ENCODE results near the gene UGT2B15.
"Not testable (repeated sequence)": the region's sequence is repeated elsewhere in the genome, so short reads cannot be mapped to it uniquely, and the experiment has no call there.

Gene UGT2B15

GRCh38 chr4:68656445-68656973 is 13.9 kb downstream of the UGT2B15 start:
- DNase-seq (ENCODE audit: low read depth in 2 of 2), result not testable (repeated sequence)

DNA sequence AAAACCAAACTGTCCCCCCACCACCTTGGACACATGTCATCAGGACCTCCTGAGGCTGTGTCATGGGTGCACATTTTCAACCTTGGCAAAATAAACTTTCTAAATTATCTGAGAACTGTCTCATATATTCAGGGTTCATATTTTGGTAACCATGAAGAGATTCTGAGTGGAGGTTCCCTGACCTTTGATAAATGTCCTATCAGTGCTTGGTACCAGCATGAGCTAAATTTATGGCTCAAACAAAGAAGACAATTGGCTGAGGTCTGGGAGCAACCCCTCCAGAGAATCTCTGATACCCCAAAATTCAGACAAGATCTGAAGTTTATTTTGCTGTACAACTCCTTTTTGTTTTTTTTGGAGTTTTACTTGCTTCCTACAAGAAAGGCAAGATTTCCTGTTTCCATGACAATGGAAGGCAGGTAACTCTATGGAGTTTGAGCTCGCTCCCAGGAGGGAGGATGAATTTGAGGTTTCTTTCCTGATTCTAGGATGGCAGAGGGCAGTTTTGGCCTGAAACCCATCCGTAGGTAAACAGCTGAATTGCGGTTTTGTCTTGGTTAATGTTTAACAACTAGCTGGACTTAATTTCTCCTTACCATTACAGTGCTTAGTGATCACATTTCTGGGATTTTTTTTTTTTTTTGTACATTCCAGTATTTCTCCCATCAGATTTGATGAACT is 14.5 kb downstream of the UGT2B15 start:
- no peak for DNase-seq (ENCODE audit: low read depth in 2 of 2)

- DNase-seq (ENCODE audit: low read depth in 2 of 2), result no peak
These were observed 15.3 kb downstream of the UGT2B15 start for GRCh38 chr4:68654946-68655721.

DNA sequence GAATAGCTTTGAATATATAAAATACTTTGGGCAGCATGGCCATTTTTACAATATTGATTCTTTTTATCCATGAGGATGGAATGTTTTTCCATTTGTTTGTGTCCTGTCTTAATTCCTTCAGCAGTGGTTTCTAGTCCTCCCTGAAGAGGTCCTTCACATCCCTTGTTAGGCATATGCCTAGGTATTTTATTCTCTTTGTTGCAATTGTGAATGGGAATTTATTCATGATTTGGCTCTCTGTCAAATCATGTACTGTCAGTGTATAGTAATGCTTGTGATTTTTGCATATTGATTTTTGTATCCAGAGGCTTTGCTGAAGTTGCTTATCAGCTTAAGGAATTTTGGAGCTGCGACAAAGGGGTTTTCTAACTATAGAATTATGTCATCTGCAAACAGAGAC is 18.5 kb downstream of the UGT2B15 start:
- no peak for DNase-seq (ENCODE audit: low read depth in 2 of 2)

GRCh38 chr4:68630371-68630770 is 40.1 kb downstream of the UGT2B15 start:
- DNase-seq (ENCODE audit: low read depth in 2 of 2), result no peak

DNA sequence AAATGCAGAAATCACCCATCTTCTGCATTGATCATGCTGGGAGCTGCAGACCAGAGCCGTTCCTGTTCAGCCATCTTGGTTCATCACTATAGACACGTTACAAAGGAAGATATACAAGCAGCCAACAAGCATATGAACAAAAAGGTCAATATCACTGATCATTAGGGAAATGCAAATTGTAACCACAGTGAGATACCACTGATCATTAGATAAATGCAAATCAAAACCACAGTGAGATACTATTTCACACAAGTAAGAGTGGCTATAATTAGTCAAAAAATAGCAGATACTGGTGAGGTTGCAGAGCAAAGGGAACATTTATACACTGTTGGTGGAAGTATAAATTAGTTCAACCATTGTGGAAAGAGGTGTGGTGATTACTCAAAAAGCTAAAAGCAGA is 47.7 kb downstream of the UGT2B15 start:
- not testable (repeated sequence) for DNase-seq (ENCODE audit: low read depth in 2 of 2)

- DNase-seq (ENCODE audit: low read depth in 2 of 2), result no peak
These were observed 53.3 kb downstream of the UGT2B15 start for GRCh38 chr4:68617003-68617698.

- DNase-seq (ENCODE audit: low read depth in 2 of 2), result no peak
These were observed 54.6 kb downstream of the UGT2B15 start for GRCh38 chr4:68615699-68616422.

GRCh38 chr4:68613752-68614151 is 56.7 kb downstream of the UGT2B15 start:
- no peak for DNase-seq (ENCODE audit: low read depth in 2 of 2)

DNA sequence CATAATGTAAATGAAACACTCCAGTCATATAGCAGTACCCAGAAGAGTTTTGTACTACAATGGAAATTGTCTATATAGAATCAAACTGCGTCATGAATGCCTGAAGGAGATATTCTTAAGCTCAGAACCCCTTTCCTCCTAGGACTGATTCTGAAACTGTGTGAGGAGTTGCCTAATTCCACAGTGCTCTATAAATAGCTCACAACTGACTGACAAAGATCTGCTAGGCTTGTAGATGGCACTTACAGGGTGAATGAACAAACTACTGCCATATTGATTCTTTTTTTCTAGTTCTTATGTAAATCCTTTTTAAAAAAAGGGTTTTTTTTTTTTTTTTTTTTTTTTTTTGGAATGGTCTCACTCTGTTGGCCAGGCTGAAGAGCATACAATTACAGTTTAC is 64.2 kb downstream of the UGT2B15 start:
- DNase-seq (ENCODE audit: low read depth in 2 of 2), result no peak

GRCh38 chr4:68599150-68599549 is 71.3 kb downstream of the UGT2B15 start:
- DNase-seq (ENCODE audit: low read depth in 2 of 2), result no peak

GRCh38 chr4:68597482-68597881 is 73.0 kb downstream of the UGT2B15 start:
- no peak for DNase-seq (ENCODE audit: low read depth in 2 of 2)
